Anterior cingulate cortex (tissue), 58 donors: ENCODE results near the gene TTC28.

Experiments
- DNase-seq, 58 donors: peaks; one replicate each; lab custom pipeline; 2025; lab: John Stamatoyannopoulos, UW

TTC28 gene

DNA sequence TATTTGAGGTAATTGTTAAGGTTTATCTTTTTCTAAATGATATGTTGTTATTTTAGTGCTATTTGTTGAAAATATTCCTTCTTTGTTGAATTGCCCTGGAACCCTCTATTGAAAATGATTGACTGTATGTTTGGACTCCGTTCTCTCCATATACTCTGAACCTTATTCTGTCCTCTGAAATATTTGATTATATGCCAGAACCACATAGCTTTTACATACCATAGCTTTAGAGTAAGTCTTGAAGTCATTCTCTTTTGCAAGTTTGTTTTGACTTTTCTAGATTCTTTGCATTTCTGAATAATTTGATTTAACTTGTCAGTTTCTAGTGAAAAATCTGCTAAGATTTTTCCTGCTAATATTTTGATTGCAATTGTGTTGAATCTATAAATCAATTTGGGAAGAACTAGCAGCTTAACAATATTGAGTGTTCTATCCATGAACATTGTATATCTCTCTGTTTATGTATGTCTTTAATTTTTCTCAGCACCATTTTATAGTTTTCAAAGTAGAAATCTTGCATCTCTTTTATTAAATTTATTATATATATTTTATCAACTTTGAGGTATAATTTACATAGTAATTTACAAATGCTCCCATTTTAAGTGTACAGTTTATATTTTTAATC is 708.9 kb downstream of the TTC28 start:
- no peak for DNase-seq

DNA sequence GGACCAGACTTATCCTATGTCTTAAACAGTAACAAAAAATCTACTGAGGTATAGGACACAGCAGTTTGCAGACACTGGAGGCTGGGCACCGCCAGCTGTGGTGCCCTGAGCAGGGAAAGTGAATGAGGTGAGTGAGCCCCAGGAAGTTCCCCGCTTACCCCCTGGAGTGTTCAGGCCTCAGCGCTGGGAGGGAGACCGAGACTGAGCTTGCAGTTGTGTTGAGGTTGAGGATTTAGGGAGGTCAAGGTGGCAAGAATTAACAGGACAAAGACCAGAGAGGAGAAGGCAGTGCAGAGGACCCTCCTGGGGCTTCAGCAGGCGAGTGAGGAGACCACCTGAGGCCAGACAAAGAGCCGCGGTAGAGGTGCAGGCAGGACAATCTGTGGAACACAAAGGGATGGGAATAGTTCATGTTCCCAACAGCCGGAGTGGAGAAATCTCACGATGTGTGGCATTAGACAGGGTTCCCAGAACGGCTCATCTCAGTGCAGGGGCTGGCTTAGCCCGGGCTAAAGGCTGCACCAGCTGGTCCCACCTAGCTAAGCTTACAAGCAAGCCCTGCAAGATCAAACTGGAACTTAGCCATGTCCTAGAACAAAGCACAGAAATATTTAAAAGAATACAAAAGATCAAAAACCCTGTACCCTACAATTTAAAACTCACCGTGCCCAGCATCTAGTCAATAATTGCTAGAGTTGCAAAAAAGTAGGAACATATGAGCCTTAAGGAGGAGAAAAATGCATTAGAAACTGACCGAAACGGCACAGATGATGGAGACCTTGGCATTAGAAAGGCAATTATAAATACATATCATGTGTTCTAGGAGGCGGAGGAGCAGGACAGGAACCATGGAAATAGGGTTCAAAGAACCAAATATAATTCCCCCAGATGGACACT is 713.2 kb downstream of the TTC28 start:
- DNase-seq, result no peak

GRCh38 chr22:27962268-27963044 is 717.2 kb downstream of the TTC28 start:
- DNase-seq, result peak in 2 of 58 donors; percentile 15 to 17

- no peak for DNase-seq
Observed at GRCh38 chr22:27961680-27962079, 718.0 kb downstream of the TTC28 start.

DNA sequence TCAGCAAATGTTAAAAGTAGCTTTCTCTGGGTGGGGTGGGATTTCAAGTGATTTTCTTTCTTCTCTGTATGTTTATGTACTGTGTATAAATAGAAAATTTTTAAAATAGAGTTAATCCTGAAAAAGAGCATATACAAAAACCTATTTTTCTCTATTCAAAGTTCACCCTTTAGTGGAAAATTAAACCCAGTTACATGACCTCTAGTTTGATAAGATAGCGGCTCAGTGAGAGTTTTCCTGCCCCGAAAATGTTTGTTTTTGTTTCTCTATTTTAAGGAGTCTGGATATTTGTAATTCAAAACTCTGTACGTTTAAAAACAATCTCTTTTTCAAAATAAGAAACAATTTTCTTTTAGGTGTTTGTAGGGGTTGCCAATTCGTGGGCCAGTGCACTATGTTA is 718.5 kb downstream of the TTC28 start:
- DNase-seq, result no peak

GRCh38 chr22:27959335-27960090 is 720.1 kb downstream of the TTC28 start:
- no peak for DNase-seq

DNA sequence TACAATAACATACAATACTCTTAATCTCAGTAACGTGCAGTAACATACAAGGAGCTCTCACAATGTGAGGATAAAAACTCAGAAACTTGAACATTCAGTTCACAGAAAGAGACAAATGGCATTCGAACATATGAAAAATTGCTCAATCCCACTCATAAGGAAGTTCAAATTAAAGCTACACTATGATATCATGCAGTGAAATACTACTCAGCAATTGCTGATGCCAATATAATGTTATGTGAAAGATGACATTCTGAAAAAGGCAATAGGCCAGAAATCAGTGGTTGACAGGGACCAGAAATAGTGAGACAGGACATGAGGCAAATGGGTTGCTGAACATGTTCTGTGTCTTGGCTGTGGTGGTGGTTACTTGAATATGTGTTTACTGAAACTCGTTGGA is 726.9 kb downstream of the TTC28 start:
- DNase-seq, result no peak

- no peak for DNase-seq
Observed at GRCh38 chr22:27952091-27952490, 727.5 kb downstream of the TTC28 start.

GRCh38 chr22:27949421-27949820 is 730.2 kb downstream of the TTC28 start:
- DNase-seq, result no peak

DNA sequence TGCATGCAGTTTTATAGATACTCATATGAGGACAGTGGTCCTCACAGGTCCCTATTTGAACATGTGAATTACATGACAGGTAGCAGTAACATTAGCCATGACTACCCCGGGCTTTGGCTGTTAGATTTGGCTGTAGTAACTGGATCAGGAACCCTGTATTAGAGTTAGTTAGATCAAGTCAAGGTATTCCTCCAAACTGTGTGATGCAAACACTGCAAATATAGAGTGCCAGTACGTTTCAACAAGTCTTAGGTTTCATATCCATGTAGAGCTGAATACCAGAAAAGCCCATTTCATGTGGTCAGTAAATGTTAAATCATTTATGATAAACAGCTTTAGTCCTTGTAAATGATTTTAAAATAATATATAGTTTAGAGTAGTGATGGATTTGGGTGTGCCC is 731.1 kb downstream of the TTC28 start:
- no peak for DNase-seq

DNA sequence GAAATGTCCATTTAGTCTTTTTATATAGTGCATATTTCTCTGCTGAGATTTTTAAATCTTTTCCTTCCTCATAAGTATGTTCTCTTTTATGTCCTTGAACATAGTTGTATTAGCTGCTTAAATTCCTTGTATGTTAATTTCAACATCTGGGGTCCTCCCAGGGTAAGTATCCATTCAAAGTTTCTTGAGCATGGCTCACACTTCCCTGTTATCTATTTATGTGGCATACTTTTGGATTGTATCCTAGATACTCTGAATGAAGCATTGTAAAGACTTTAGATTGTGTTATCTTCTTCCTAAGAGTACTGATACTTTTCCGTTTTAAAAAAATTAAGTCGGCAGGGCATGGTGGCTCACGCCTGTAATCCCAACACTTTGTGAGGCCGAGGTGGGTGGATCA is 732.2 kb downstream of the TTC28 start:
- DNase-seq, result no peak

DNA sequence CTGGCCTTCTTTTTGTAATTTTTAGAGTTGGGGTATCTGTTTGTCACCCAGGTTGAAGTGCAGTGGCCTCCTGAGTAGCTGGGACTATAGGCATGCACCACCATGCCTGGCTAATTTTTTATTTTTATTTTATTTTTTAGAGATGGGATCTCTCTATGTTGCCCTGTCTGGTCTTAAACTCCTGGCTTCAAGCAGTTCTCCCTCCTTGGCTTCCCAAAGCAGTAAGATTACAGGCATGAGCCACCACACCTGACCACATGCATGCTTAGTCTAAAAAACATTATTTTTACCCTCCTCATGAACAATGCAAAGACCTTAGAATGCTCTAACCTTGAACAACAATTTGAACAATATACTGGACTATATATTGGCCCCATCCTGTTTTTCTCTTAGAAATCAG is 738.5 kb downstream of the TTC28 start:
- DNase-seq, result no peak

GRCh38 chr22:27937453-27937852 is 742.2 kb downstream of the TTC28 start:
- no peak for DNase-seq

GRCh38 chr22:27935897-27936296 is 743.7 kb downstream of the TTC28 start:
- DNase-seq, result no peak

GRCh38 chr22:27934069-27934468 is 745.6 kb downstream of the TTC28 start:
- DNase-seq, result no peak

DNA sequence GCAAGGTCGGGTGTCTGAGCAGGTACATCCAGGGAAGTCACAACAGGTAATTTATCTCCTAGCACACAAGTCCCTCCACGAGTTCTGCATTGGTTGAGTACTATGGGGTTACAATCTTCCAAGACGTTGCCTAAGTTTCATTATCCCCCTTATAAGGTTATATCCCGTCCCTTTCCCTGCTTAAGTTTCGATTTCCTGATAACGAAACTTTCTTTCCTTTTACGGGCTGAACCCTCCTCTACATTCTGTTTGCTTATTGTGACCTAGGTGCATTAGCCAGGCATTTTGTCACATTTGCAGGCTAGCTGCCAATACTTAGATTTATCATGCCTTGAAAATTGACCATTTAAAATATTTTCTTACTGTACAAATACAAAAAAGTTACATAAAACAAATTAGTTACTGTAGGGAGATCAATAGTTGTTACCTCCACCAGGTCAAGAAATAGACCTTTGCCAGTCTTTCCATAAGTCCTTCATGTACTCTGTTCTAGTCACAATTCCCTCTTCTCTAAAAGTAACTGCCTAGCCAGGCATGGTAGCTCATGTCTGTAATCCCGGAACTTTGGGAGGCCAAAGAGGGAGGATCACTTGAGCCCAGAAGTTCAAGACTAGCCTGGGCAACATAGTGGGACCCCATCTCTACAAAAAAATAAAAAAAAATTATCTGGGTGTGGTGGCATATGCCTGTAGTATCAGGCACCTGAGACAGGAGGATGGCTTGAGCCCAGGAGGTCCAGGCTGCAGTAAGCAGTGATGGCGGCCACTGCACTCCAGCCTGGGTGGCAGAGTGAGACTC is 746.3 kb downstream of the TTC28 start:
- no peak for DNase-seq

GRCh38 chr22:27930331-27931060 is 749.1 kb downstream of the TTC28 start:
- no peak for DNase-seq
